Stimulated activated CD8-positive, alpha-beta memory T cell treated with anti-CD3 and anti-CD28 coated beads, Interleukin-7, amount 100 ng/mL, for 48 hours (primary cell): ENCODE data around the gene LARP6.
"Not testable (repeated sequence)": the region's sequence is repeated elsewhere in the genome, so short reads cannot be mapped to it uniquely, and the experiment has no call there.

Experiments used
- DNase-seq, 2 donors: peaks; one replicate each; pipeline ENCODE4 v3.0.0-alpha.2; 2020; ENCODE audit warnings: low read depth in 1 of 2; ENCODE audit errors: extremely low read depth in 1 of 2

The LARP6 gene

GRCh38 chr15:70859322-70859908 lies 5.5 kb upstream of the LARP6 start:
- DNase-seq: no peak

DNA sequence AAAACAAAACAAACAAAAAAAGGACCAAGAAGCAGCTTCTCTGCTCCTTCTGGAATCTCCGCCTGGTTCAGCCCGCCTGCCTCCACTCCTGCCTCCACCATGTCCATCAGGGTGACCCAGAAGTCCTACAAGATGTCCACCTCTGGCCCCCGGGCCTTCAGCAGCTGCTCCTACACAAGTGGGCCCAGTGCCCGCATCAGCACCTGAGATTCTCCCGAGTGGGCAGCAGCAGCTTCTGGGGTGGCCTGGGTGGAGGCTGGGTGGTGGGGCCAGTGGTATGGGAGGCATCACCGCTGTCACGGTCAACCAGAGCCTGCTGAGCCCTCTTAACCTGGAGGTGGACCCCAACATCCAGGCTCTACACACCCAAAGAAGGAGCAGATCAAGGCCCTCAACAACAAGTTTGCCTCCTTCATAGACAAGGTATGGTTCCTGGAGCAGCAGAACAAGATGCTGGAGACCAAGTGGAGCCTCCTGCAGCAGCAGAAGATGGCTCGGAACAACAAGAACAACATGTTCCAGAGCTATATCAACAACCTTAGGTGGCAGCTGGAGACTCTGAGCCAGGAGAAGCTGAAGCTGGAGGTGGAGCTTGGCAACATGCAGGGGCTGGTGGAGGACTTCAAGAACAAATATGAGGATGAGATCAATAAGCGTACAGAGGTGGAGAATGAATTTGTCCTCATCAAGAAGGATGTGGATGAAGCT lies 4.8 kb upstream of the LARP6 start:
- not testable (repeated sequence) for DNase-seq

DNA sequence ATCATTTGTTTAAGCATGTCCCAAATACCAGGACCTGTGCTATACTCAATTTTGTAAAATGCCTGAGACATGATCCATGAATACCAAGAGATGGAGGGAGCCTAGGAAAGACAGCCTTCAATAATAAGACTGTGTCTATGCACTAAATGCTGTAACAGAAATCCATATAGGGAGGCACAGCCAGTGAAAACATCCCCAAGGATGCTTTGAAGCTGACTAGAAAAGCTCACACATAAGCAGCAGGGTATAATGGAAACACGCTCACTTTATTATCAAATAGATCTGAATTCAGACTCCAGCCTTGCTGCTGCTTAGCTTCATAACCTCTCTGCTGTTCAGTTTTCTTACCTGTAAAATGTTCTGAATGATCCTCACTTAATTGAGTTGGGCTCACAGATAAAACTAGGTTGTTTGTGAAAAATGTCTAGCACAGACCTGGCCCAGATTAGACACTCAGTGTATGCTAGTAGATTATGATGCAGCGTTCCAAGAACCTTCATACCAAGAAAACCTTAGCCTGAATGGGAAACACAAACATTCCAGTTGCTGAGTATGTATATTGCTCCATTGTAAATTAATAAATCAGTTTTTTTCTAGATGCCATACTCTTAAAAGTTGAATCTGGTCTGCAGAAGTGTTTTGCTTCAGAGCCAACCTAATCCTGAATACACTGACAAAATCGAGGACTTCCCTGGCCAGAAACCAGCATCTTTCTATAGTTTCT lies 3.8 kb upstream of the LARP6 start:
- DNase-seq: no peak

DNA sequence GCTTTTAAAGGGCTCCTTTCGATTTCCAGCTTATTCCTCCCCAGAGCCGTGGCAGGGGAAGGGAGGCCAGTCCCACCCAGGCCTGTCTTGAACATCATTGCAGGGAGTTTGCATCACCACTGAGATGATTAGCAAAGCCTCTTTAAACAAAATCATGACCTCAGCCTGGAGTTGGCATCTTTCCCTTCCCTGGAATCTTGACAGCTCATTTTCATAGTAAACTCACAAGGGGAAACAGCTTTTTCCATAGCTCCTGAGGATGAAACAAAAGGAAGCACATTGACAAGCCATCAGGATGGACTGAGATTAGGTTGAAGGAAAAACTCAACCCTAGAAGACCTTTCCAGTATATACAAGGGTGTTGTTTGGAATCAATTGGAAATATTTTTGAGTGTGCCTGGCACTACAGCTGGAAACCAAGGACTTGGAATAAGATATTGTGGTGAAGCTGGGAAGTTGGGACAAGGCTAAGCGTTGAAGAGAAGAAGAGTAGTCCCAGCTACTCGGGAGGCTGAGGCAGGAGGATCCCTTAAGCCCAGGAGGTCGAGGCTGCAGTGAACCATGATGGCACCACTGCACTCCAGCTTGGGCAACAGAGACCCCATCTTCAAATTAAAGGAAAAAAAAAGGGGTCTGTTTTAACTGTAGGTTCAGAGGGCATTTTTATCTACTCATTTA lies 3.1 kb upstream of the LARP6 start:
- no peak for DNase-seq

DNA sequence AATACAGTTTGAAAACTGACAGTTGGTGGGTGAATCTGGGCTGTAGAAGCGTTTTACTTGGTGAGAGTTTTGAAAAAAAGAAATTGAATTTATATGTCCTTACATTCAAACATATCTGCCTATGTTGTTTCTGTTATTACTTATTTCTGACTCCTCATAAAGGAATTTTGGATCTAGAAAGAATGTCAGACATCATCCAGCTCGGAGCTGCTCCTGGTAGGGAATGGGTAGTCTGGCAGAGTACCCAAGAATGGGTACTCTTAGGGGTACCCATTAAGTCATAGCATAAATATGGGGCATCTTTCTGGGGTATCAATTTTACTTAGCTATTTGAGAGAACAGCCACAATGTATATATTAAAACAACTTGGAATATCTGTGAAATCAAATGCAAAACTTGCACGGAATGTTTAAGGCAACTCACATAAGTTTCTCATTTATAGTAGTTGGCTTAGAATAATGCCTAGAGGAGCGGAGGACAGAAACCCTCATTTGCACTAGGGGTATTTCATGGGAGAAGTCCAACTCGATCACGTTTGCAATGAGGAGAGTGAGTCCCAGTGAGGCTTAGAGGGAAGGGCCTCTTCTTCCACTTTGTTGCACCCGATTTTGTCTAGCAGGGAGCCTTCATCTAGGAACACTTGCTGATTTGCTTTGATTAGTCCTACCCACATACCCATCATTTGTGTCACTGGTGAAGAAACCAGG lies 2.4 kb upstream of the LARP6 start:
- no peak for DNase-seq

- DNase-seq: no peak
Observed at GRCh38 chr15:70855764-70856163, 1.8 kb upstream of the LARP6 start.

GRCh38 chr15:70854666-70854976 lies 664 bp upstream of the LARP6 start:
- DNase-seq: no peak

DNA sequence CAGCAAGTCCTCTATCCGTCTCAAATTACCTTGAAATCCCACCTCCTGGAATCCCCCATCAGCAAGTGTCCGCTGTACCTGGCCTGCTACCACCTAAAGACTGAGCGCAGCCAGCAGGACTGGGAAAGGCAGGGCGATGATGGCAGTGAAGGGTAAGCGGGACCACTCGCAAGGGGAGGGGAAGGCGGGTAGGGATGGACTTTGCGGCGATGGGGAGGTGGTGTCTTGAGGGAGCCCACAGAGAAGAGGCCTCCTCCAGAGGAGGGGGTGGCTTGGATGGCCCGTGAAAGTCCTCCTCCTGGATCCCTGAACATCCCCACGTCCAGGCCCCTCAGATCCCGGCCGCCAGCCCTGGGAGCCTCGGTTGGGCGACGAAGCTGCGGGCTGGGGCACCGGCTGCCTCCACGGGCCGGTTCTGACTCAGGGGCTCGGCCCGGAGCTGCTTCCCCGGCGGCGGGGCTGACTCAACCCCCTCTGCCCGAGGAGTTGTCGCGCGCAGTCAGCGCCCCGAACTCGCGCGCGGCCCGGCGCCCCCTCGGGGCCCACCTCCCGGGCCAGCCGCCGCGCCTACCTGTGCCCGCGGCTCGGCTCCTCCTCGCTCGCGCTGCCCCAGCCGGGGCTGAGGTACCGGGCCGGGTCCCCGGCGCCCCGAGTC lies 512 bp downstream of the LARP6 start:
- peak in 1 of 2 donors; percentile 3 for DNase-seq

DNA sequence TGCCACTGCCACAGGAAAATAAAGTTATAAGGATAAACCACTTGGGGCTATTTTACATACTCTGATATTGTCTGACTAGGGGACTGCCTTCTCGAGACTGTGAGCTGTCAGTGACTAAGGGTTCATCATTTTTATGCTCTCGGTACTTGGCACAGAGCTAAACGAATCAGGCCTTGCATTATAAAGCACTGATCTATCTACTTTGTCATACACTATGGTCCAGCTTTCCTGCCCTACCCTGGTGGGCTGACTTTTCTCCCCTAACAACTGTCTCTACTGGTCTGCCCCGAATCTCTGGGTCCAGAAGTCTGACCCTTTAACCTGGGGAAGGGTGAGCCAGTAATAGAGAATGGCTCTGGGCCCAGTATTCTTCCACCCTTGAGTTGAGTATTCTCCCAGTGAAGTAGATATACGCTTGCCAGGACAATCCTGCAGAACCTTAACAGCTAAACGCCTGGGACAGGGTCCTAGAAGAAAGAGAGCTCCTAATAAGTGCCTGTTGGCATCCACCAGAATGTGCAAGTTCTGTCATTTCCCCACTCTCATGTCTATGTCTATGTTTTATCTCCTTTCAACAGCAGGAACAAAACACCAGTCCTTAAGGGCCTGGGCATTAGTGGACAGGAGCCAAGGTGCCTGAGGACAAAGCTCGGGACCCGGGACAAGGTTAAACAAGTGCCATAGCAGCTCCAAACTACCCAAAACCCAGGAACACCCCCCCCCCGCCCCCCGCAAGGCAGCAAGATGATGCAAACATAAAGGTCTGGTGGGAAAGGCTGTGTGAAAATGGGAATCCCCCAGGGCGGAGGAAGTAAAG lies 1.2 kb downstream of the LARP6 start:
- DNase-seq: no peak

DNA sequence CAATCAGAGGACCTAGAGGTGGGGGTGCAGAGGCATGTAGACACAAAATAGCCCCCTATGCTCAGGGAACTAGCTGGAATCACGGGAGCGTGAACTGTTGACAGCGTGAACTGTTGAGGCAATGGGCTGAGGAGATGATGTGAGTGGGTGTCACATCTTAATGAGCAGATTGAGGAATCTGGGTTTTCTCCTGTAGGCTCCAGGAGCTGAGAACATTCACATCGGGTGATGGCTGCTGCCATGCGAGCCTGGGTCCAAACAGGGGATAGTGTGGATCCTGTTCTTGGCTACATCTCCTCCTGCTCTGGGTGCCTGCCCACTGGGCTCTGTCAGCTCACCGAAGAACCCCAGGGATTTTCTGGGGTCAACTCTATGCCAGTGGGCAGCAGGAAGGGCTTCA lies 2.1 kb downstream of the LARP6 start:
- DNase-seq: no peak

DNA sequence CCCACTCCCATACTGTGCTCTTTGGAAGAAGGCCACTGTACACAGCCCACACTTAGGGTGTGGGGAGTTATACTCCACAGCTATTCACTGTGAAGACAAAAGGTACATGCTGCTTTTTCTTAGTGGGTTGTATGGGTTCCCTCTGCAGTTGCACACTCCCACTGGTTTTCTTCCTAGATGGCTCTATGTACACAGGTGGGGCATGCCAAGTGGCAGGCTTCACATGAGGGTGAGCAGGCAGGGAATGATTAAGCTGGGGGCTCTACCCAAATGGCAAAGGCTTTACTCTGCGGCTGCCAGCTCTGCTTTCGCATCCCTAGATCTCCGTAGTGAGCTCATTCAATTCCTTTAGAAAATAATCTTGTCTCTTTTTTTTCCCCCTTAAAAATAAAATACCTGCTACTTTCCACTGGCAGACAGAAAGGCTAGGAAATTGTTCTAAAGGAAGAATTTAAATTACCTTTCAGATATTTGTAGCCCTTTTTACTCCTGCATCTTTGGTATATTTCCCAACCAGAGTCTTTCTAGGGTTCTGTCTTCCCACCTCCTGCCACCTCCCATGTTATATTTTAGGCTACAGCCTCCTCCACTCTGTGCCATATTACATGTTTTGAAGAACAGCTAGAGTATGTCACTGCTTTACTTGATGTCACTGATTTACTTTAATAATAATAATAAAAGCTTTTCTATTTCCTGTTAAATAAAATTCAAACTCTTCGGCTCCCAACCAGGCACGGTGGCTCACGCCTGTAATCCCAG lies 8.2 kb downstream of the LARP6 start:
- DNase-seq: no peak

DNA sequence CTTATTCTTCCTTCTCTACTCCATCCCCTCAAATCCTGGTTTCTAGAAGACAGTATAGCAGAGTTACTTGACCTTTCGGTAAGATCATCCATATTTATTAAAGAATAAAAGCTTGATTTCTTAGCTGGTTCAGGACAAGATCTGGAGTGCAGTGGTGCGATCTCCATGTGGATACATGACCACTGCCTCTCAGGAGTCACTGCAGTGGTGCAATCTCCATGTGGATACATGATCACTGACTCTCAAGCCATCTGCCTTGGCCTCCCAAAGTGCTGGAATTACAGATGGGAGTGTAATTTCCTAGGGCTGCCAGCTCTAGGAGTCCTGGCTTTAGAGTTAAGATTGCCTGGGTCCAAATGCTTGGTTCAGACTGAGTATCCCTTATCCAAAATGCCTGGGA lies 16.5 kb downstream of the LARP6 start:
- DNase-seq: no peak

- no peak for DNase-seq
Observed at GRCh38 chr15:70835841-70836240, 18.1 kb downstream of the LARP6 start.

- DNase-seq: no peak
Observed at GRCh38 chr15:70835415-70835814, 18.5 kb downstream of the LARP6 start.

GRCh38 chr15:70834999-70835398 lies 19.0 kb downstream of the LARP6 start:
- no peak for DNase-seq

GRCh38 chr15:70833861-70834765 lies 19.8 kb downstream of the LARP6 start:
- DNase-seq: no peak

DNA sequence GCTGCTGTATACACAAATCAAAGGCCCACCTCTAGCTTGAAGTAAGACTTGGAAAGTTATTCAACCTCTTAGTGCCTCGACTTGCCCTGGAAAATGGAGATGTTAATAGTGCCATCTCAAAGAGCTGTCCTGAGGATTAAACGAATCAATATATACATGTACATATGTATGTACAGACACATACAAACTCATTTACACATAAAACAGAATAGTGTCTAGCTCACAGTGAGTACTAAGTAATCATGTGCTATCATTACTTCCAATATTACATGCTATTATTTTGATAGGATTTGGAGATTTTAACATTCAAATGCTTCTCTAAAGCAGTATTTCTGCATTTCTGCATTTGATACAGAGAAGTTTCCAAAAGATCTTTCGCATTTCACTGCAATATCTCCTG lies 20.5 kb downstream of the LARP6 start:
- no peak for DNase-seq

DNA sequence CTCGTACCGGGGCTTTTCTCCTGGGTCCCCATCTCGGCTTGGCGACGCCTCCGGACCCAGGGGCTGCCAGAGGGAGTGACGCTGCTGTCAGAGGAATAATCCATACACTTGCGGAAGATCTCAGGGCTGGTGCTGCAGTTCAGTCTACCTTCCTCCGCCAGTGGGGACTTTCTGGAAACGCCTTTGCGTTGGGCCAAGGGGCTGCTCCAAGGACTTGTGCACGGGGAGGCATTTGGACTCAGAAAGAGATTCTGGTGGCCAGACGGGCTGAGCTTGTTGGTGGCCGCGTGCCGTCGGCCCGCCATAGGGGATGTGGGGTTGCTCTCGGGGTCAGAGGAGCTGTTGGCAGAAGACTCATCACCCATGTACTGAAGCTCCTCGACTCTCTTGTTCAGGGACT lies 21.8 kb downstream of the LARP6 start:
- DNase-seq: no peak
